ENCODE measurements around the gene TEX36. TPM values are rescaled to one million over a fixed set of nuclear protein-coding genes. Genes with fewer than 3 reads are reported as not detected.

TEX36 gene
- total RNA-seq, 1 experiment from 2014 or later, result not detected

DNA sequence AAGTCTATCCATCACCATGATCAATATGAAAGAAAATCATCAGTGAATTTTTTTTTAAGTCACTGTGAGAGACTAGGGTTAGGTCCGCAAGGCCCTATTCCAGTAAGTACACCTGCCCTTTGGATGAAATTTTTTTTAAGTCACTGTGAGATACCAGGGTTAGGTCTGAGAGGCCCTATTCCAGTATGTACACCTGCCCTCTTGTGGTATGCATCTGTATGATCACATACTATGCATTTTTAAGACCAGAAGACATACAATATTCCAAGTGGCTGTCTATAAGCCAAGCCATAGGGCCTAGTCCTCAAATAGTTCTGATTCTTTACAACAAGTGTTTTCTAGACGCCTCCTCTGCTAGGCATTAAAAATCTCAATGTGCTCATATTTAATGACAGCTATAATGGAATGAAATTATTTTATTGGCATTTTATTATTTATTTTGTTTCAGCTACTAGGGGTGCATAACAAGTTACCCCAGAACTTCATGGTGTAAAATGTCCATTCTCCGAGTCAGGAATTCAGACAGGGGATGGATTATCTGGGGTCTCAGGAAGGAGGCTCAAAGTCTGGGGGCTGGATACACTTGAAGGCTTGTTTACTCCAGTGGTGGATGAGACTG, 53.1 kb downstream of the TEX36 start:
- H3K4me3 Mint-ChIP-seq (ENCODE audit: low read depth, unreplicated experiment), result no peak overlapping the region
- peaks cover 42% of the 10 kb centered on the region for H3K27me3 Mint-ChIP-seq (ENCODE audit: unreplicated experiment)
- no peak overlapping the region for H3K27ac Mint-ChIP-seq (ENCODE audit: unreplicated experiment)
- BruUV-seq (replicated peaks), result no TSS peak
- peak; percentile 24 for DNase-seq
- peaks cover 8% of the 10 kb centered on the region for H3K4me1 Mint-ChIP-seq (ENCODE audit: low read depth, unreplicated experiment)
- CTCF ChIA-PET, result no interaction called here
- H3K36me3 Mint-ChIP-seq (ENCODE audit: insufficient read depth, unreplicated experiment), result no peaks in the 10 kb centered on the region
- intact Hi-C loops (cut with micrococcal nuclease; ENCODE audit: unreplicated experiment), result loop anchor here (5.0 to 10.0 kb wide), 2 partner anchors 65 to 468 kb away; partner anchors contain the start of gene CTBP2
- TF ChIP-seq CTCF (IDR thresholded peaks at IDR 0.05; ENCODE audit: unreplicated experiment), result no peak
- H3K9me3 Mint-ChIP-seq (ENCODE audit: low read depth, unreplicated experiment), result no peaks in the 10 kb centered on the region

- H3K4me3 Mint-ChIP-seq (ENCODE audit: low read depth, unreplicated experiment), result no peak overlapping the region
- TF ChIP-seq CTCF (IDR thresholded peaks at IDR 0.05; ENCODE audit: unreplicated experiment), result no peak
- no peak overlapping the region for H3K27ac Mint-ChIP-seq (ENCODE audit: unreplicated experiment)
- H3K27me3 Mint-ChIP-seq (ENCODE audit: unreplicated experiment), result peaks cover 57% of the 10 kb centered on the region
- intact Hi-C loops (cut with micrococcal nuclease; ENCODE audit: unreplicated experiment), result loop anchor here (5.0 kb wide), 1 partner anchor 466 kb away; the partner anchor contains the start of gene CTBP2
- H3K4me1 Mint-ChIP-seq (ENCODE audit: low read depth, unreplicated experiment), result no peaks in the 10 kb centered on the region
- no TSS peak for BruUV-seq (replicated peaks)
- H3K36me3 Mint-ChIP-seq (ENCODE audit: insufficient read depth, unreplicated experiment), result no peaks in the 10 kb centered on the region
- CTCF ChIA-PET, result no interaction called here
- no peak for DNase-seq
- H3K9me3 Mint-ChIP-seq (ENCODE audit: low read depth, unreplicated experiment), result no peaks in the 10 kb centered on the region
Observed at GRCh38 chr10:125628104-125629049, 54.6 kb downstream of the TEX36 start.

DNA sequence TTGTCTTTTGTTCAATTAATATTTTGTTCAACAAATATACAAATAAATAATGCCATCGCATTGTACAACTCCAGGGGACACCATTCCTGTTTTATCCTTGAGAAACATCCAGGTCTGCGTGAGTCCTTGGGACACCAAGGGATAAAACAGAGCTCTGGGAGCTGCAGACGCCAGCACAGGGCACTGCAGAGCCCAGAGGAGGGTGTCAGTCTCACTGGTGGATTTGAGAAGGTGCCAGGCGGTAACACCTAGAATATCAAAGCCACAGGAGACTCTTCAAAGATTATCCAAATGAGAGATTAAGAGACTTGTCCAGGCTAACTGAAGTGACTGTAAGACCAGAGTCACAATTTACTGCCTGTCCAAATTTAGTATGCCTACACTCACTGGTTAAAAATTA, 55.3 kb downstream of the TEX36 start:
- Mint-ChIP-seq H3K9me3 (ENCODE audit: low read depth, unreplicated experiment) (no peaks in the 10 kb centered on the region), H3K36me3 (ENCODE audit: insufficient read depth, unreplicated experiment) (no peaks in the 10 kb centered on the region), H3K4me1 (ENCODE audit: low read depth, unreplicated experiment) (no peaks in the 10 kb centered on the region), H3K4me3 (ENCODE audit: low read depth, unreplicated experiment) (no peak overlapping the region), H3K27ac (ENCODE audit: unreplicated experiment) (no peak overlapping the region), H3K27me3 (ENCODE audit: unreplicated experiment) (peaks cover 64% of the 10 kb centered on the region)
- DNase-seq, result no peak
- CTCF ChIA-PET, result no interaction called here
- no TSS peak for BruUV-seq (replicated peaks)
- TF ChIP-seq CTCF (IDR thresholded peaks at IDR 0.05; ENCODE audit: unreplicated experiment), result no peak
- intact Hi-C loops (cut with micrococcal nuclease; ENCODE audit: unreplicated experiment), result loop anchor here (5.0 kb wide), 1 partner anchor 465 kb away; the partner anchor contains the start of gene CTBP2

DNA sequence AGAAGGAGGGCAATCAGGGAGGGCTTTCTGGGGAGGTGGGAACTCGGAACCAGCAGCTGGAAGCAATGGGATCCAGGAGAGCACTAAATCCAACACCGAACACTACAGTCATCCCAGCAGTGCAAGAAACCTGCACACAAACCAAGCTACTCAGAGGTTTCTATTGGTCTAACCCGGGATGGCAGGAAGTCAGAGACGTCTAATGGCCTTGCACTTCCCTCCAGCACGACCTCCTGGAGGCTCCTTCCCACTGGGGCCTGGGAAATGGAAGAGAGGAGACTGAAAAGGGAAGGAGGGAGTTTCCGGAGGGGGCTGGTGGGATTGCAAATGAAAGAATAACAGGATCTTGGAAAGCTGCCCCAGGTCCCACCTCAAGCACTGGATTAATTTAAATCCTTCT, 56.3 kb downstream of the TEX36 start:
- intact Hi-C loops (cut with micrococcal nuclease; ENCODE audit: unreplicated experiment), result loop anchor here (5.0 kb wide), 1 partner anchor 464 kb away; the partner anchor contains the start of gene CTBP2
- H3K4me3 Mint-ChIP-seq (ENCODE audit: low read depth, unreplicated experiment), result no peak overlapping the region
- H3K4me1 Mint-ChIP-seq (ENCODE audit: low read depth, unreplicated experiment), result no peaks in the 10 kb centered on the region
- TF ChIP-seq CTCF (IDR thresholded peaks at IDR 0.05; ENCODE audit: unreplicated experiment), result no peak
- H3K27me3 Mint-ChIP-seq (ENCODE audit: unreplicated experiment), result peaks cover 66% of the 10 kb centered on the region
- H3K36me3 Mint-ChIP-seq (ENCODE audit: insufficient read depth, unreplicated experiment), result no peaks in the 10 kb centered on the region
- H3K27ac Mint-ChIP-seq (ENCODE audit: unreplicated experiment), result no peak overlapping the region
- CTCF ChIA-PET, result no interaction called here
- BruUV-seq (replicated peaks), result no TSS peak
- no peaks in the 10 kb centered on the region for H3K9me3 Mint-ChIP-seq (ENCODE audit: low read depth, unreplicated experiment)
- no peak for DNase-seq
